Hippocampal formation (tissue), 2 donors: ENCODE measurements around the gene SLC13A1.

ENCODE experiments used
- DNase-seq, 2 donors: peaks; one replicate each; lab custom pipeline; 2025; lab: John Stamatoyannopoulos, UW

Gene SLC13A1

GRCh38 chr7:123198111-123198510, 1.7 kb downstream of the SLC13A1 start:
- no peak for DNase-seq

GRCh38 chr7:123193235-123193634, 6.5 kb downstream of the SLC13A1 start:
- DNase-seq = no peak

GRCh38 chr7:123191132-123191531, 8.6 kb downstream of the SLC13A1 start:
- no peak for DNase-seq

GRCh38 chr7:123190109-123190831, 9.5 kb downstream of the SLC13A1 start:
- DNase-seq = no peak

- no peak for DNase-seq
These were observed 14.0 kb downstream of the SLC13A1 start for GRCh38 chr7:123185756-123186155.

- no peak for DNase-seq
These were observed 15.5 kb downstream of the SLC13A1 start for GRCh38 chr7:123184271-123184670.

GRCh38 chr7:123183431-123183830, 16.3 kb downstream of the SLC13A1 start:
- DNase-seq = no peak

- DNase-seq = no peak
These were observed 22.3 kb downstream of the SLC13A1 start for GRCh38 chr7:123177442-123177841.

GRCh38 chr7:123170333-123171246, 29.2 kb downstream of the SLC13A1 start:
- no peak for DNase-seq

GRCh38 chr7:123169065-123169464, 30.7 kb downstream of the SLC13A1 start:
- no peak for DNase-seq

- no peak for DNase-seq
These were observed 42.2 kb downstream of the SLC13A1 start for GRCh38 chr7:123157606-123158005.

- no peak for DNase-seq
These were observed 44.2 kb downstream of the SLC13A1 start for GRCh38 chr7:123155571-123155970.

- DNase-seq = peak; percentile 40 to 41
These were observed 45.4 kb downstream of the SLC13A1 start for GRCh38 chr7:123154231-123154860.

- DNase-seq = no peak
These were observed 48.3 kb downstream of the SLC13A1 start for GRCh38 chr7:123151443-123151842.

- DNase-seq = no peak
These were observed 51.0 kb downstream of the SLC13A1 start for GRCh38 chr7:123148813-123149212.

- DNase-seq = no peak
These were observed 56.3 kb downstream of the SLC13A1 start for GRCh38 chr7:123143252-123144006.

GRCh38 chr7:123140561-123140960, 59.2 kb downstream of the SLC13A1 start:
- no peak for DNase-seq

GRCh38 chr7:123135960-123136359, 63.8 kb downstream of the SLC13A1 start:
- no peak for DNase-seq

GRCh38 chr7:123133924-123134323, 65.8 kb downstream of the SLC13A1 start:
- DNase-seq = no peak

- DNase-seq = no peak
These were observed 67.8 kb downstream of the SLC13A1 start for GRCh38 chr7:123131961-123132360.

- DNase-seq = no peak
These were observed 68.2 kb downstream of the SLC13A1 start for GRCh38 chr7:123131556-123131955.

GRCh38 chr7:123131140-123131539, 68.6 kb downstream of the SLC13A1 start:
- no peak for DNase-seq
